HepG2 (cell line): Measurements from ENCODE around the gene NLRX1. TPM values are rescaled to one million over a fixed set of nuclear protein-coding genes. Genes with fewer than 3 reads are reported as not detected.

Experiments used
- AKNA ChIP-seq: sonication (generic); formaldehyde crosslinking; IDR thresholded peaks from 2 replicates; pipeline ENCODE4 v1.4.0; 2020; ENCODE audit warnings: missing genetic modification reagents, borderline replicate concordance
- ARHGAP35 ChIP-seq: sonication (generic); formaldehyde crosslinking; IDR thresholded peaks from 2 replicates; pipeline ENCODE4 v1.9.0; 2022; ENCODE audit warnings: mild to moderate bottlenecking, inconsistent platforms, moderate library complexity, missing genetic modification reagents, borderline replicate concordance
- BHLHE40 ChIP-seq: IDR thresholded peaks from 2 replicates; pipeline ENCODE4 v1.6.1; 2011; ENCODE audit warnings: low read length, improper control_type of control experiment
- BRD4 ChIP-seq: sonication (generic); formaldehyde crosslinking; IDR thresholded peaks from 2 replicates; pipeline ENCODE4 v1.4.0; 2020; ENCODE audit warnings: missing genetic modification reagents
- ELK4 ChIP-seq: sonication (generic); formaldehyde crosslinking; IDR thresholded peaks from 2 replicates; pipeline ENCODE4 v1.9.0; 2021; ENCODE audit warnings: missing genetic modification reagents, borderline replicate concordance
- HOXA3 ChIP-seq: sonication (generic); formaldehyde crosslinking; IDR thresholded peaks from 2 replicates; pipeline ENCODE4 v1.5.0; 2020; ENCODE audit warnings: missing genetic modification reagents
- MAFF ChIP-seq: IDR thresholded peaks from 2 replicates; pipeline ENCODE4 v1.6.1; 2011; ENCODE audit warnings: low read depth, low read length, improper control_type of control experiment
- PCBP1 ChIP-seq: fragments of 200-400 bp; formaldehyde crosslinking; IDR thresholded peaks from 2 replicates; pipeline ENCODE4 v1.6.1; 2017; ENCODE audit warnings: mild to moderate bottlenecking, low read depth, low read length, borderline replicate concordance
- PRDM10 ChIP-seq: sonication (generic); formaldehyde crosslinking; IDR thresholded peaks from 2 replicates; pipeline ENCODE4 v1.4.0; 2020; ENCODE audit warnings: low read depth, missing genetic modification reagents
- PRDM15 ChIP-seq: sonication (generic); formaldehyde crosslinking; IDR thresholded peaks from 2 replicates; pipeline ENCODE4 v1.4.0; 2020; ENCODE audit warnings: missing genetic modification reagents
- SAFB2 ChIP-seq: sonication (generic); formaldehyde crosslinking; IDR thresholded peaks from 2 replicates; pipeline ENCODE4 v1.5.1; 2020; ENCODE audit warnings: missing genetic modification reagents, low read depth, mild to moderate bottlenecking, borderline replicate concordance
- SIN3A ChIP-seq: IDR thresholded peaks from 2 replicates; pipeline ENCODE4 v1.6.1; 2011; ENCODE audit warnings: low read depth, mild to moderate bottlenecking, control low read depth, low read length, borderline replicate concordance
- SMYD3 ChIP-seq: sonication (generic); formaldehyde crosslinking; IDR thresholded peaks from 2 replicates; pipeline ENCODE4 v1.8.1; 2023; ENCODE audit warnings: mild to moderate bottlenecking, missing genetic modification reagents
- ZFP1 ChIP-seq: IDR thresholded peaks from 2 replicates; pipeline ENCODE4 v1.6.1; 2016
- ZNF274 ChIP-seq: sonication (generic); formaldehyde crosslinking; IDR thresholded peaks from 2 replicates; pipeline ENCODE4 v1.5.1; 2020; ENCODE audit warnings: mild to moderate bottlenecking, missing genetic modification reagents
- ZNF784 ChIP-seq: sonication (generic); formaldehyde crosslinking; IDR thresholded peaks from 2 replicates; pipeline ENCODE4 v1.5.1; 2020; ENCODE audit warnings: missing genetic modification reagents, mild to moderate bottlenecking, borderline replicate concordance
- polyA plus RNA-seq, 8 experiments: library from polyadenylated mRNA; depleted of rRNA in 3 of 8; stranded (reverse) in 7 of 8; unstranded in 1 of 8; fragments of >200 nt; fragmentation: Illumina TruSeq in 4 of 8; extraction: Trizol in 4 of 8; gene quantifications; 2 replicates each; pipeline versions ENCODE4 v1.2.1 to v1.2.3, GENCODE V29; 2011 to 2016; ENCODE audit warnings: low read depth in 4 of 8, missing spikeins in 1 of 8, mixed read lengths in 1 of 8; ENCODE audit not compliant: insufficient read depth in 1 of 8
- total RNA-seq, 5 experiments: library from RNA; depleted of rRNA; stranded (reverse); fragments of >200 nt; fragmentation: Illumina TruSeq; extraction: Trizol; gene quantifications; 2 replicates each; pipeline ENCODE4 v1.2.3, GENCODE V29; 2016; ENCODE audit warnings: low read depth in 1 of 5

NLRX1 gene
- total and polyA plus RNA-seq, 2 of the 13 experiments (the other 11 are each of a cell fraction or from before 2014, with no cell fraction given), result 8.7 to 11.0 TPM

- TF ChIP-seq ELK4 (CRISPR knock-in tag), result no peak
- TF ChIP-seq ARHGAP35 (CRISPR knock-in tag), result no peak
- TF ChIP-seq SIN3A, result no peak
- TF ChIP-seq PRDM10, result peak; percentile 77
- no peak for TF ChIP-seq ZNF784 (CRISPR knock-in tag)
- TF ChIP-seq BHLHE40, result no peak
- no peak for TF ChIP-seq HOXA3 (CRISPR knock-in tag)
- no peak for TF ChIP-seq MAFF
- TF ChIP-seq PCBP1, result no peak
- no peak for TF ChIP-seq ZFP1 (CRISPR knock-in tag)
- no peak for TF ChIP-seq AKNA (CRISPR knock-in tag)
- no peak for TF ChIP-seq SMYD3
- no peak for TF ChIP-seq ZNF274 (CRISPR knock-in tag)
- peak; percentile 79 for TF ChIP-seq PRDM15
- TF ChIP-seq BRD4, result no peak
- no peak for TF ChIP-seq SAFB2 (CRISPR knock-in tag)
Observed at GRCh38 chr11:119195680-119196079, 27.2 kb downstream of the NLRX1 start (continued).
